ENCODE measurements around the gene BBC3. TPM values are rescaled to one million over a fixed set of nuclear protein-coding genes. Genes with fewer than 3 reads are reported as not detected.

The BBC3 gene
- total RNA-seq, 1 donor from 2014 or later = 18.3 TPM

- Mint-ChIP-seq H3K4me3 (ENCODE audit: low read depth) (no peak overlapping the region), H3K4me1 (ENCODE audit: low read depth) (peaks cover 4% of the 10 kb centered on the region), H3K36me3 (ENCODE audit: insufficient read depth) (peaks cover 23% of the 10 kb centered on the region), H3K27me3 (no peaks in the 10 kb centered on the region), H3K27ac (peak overlapping the region; percentile 85), H3K9me3 (ENCODE audit: low read depth) (no peaks in the 10 kb centered on the region)
- peak; percentile 69 for DNase-seq (ENCODE audit: low spot score, unreplicated experiment)
- peak; percentile 77 for TF ChIP-seq CTCF (IDR thresholded peaks at IDR 0.05; ENCODE audit: unreplicated experiment)
Observed at GRCh38 chr19:47210689-47211316, 20.2 kb downstream of the BBC3 start.

- H3K27me3 Mint-ChIP-seq = no peaks in the 10 kb centered on the region
- no peak overlapping the region for H3K4me3 Mint-ChIP-seq (ENCODE audit: low read depth)
- no peak for TF ChIP-seq CTCF (IDR thresholded peaks at IDR 0.05; ENCODE audit: unreplicated experiment)
- DNase-seq (ENCODE audit: low spot score, unreplicated experiment) = no peak
- H3K9me3 Mint-ChIP-seq (ENCODE audit: low read depth) = no peaks in the 10 kb centered on the region
- H3K4me1 Mint-ChIP-seq (ENCODE audit: low read depth) = peaks cover 4% of the 10 kb centered on the region
- peaks cover 26% of the 10 kb centered on the region for H3K36me3 Mint-ChIP-seq (ENCODE audit: insufficient read depth)
- H3K27ac Mint-ChIP-seq = no peak overlapping the region
Observed at GRCh38 chr19:47210180-47210490, 20.9 kb downstream of the BBC3 start.

GRCh38 chr19:47209319-47210179 lies 21.4 kb downstream of the BBC3 start:
- DNase-seq (ENCODE audit: low spot score, unreplicated experiment) = no peak
- Mint-ChIP-seq H3K27me3 (no peaks in the 10 kb centered on the region), H3K27ac (peak overlapping the region; percentile 84), H3K4me3 (ENCODE audit: low read depth) (no peak overlapping the region), H3K9me3 (ENCODE audit: low read depth) (no peaks in the 10 kb centered on the region), H3K36me3 (ENCODE audit: insufficient read depth) (peaks cover 31% of the 10 kb centered on the region), H3K4me1 (ENCODE audit: low read depth) (peaks cover 4% of the 10 kb centered on the region)
- no peak for TF ChIP-seq CTCF (IDR thresholded peaks at IDR 0.05; ENCODE audit: unreplicated experiment)

- Mint-ChIP-seq H3K27ac (no peak overlapping the region), H3K36me3 (ENCODE audit: insufficient read depth) (peaks cover 30% of the 10 kb centered on the region), H3K27me3 (no peaks in the 10 kb centered on the region)
Observed at GRCh38 chr19:47203254-47203653, 27.7 kb downstream of the BBC3 start.

GRCh38 chr19:47200530-47200929 lies 30.5 kb downstream of the BBC3 start:
- DNase-seq (ENCODE audit: low spot score, unreplicated experiment) = no peak
- Mint-ChIP-seq H3K9me3 (ENCODE audit: low read depth) (no peaks in the 10 kb centered on the region), H3K4me1 (ENCODE audit: low read depth) (peaks cover 14% of the 10 kb centered on the region), H3K27ac (no peak overlapping the region), H3K27me3 (no peaks in the 10 kb centered on the region), H3K36me3 (ENCODE audit: insufficient read depth) (peaks cover 18% of the 10 kb centered on the region), H3K4me3 (ENCODE audit: low read depth) (no peak overlapping the region)
- no peak for TF ChIP-seq CTCF (IDR thresholded peaks at IDR 0.05; ENCODE audit: unreplicated experiment)

More at GRCh38 chr19:47203254-47203653, 27.7 kb downstream of the BBC3 start:
- DNase-seq (ENCODE audit: low spot score, unreplicated experiment) = no peak
- H3K4me3 Mint-ChIP-seq (ENCODE audit: low read depth) = no peak overlapping the region
- TF ChIP-seq CTCF (IDR thresholded peaks at IDR 0.05; ENCODE audit: unreplicated experiment) = no peak
- no peaks in the 10 kb centered on the region for H3K4me1 Mint-ChIP-seq (ENCODE audit: low read depth)
- no peaks in the 10 kb centered on the region for H3K9me3 Mint-ChIP-seq (ENCODE audit: low read depth)

All from progenitor cell of endocrine pancreas (in vitro differentiated cells).